ENCODE data around the gene FRS3.

FRS3 gene

GRCh38 chr6:41741625-41742490 is 37.8 kb downstream of the FRS3 start:
- DNase-seq, result no peak

GRCh38 chr6:41740366-41741162 is 39.1 kb downstream of the FRS3 start:
- no peak for DNase-seq

DNA sequence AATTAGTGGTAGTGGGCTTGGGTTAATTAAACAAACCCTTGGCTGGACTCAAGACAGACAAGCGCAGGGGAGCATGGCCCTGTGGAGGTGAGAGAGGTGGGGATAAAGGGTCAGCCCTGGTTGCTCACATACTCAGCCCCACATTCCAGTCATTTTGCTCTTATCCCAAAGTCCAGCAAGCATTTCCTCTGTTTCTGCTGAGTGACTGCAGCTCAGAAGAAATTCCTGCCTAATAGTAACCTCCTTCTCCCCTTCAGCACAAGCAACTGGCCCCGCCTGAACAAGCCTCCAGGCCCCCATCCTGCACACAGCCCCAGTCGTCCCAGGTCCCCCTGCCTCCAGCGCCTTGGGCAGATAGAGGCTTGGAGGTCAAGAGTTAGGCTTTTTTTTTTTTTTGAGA is 40.7 kb downstream of the FRS3 start:
- no peak for DNase-seq

GRCh38 chr6:41737591-41738130 is 42.0 kb downstream of the FRS3 start:
- DNase-seq, result no peak

GRCh38 chr6:41736800-41737555 is 42.7 kb downstream of the FRS3 start:
- no peak for DNase-seq

DNA sequence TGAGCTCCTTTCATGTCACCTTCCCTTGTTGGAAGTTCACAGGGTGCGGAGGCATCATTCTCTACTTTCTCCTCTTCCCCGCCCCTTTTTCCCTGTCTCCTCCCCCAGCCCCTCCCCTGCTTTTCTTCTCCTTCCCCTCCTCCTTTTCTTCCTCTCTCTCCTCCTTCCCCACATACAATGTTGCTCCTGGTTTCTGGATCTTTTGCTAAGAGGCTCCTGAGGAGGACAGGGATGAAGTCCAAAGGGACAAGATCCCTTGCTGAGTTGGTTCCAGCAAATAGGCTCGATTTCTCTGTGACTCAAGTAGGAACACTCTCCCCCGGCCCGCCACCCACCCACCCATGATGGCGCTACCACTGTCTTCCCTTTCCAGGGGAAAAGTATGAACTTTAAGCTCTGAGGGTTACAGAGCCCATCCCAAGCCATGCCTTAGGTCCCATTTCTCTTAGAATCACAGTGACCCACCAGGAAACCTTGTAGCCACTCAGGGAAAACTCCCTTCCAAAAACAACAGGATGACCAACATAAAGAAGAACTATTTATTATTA is 43.4 kb downstream of the FRS3 start:
- DNase-seq, result no peak

DNA sequence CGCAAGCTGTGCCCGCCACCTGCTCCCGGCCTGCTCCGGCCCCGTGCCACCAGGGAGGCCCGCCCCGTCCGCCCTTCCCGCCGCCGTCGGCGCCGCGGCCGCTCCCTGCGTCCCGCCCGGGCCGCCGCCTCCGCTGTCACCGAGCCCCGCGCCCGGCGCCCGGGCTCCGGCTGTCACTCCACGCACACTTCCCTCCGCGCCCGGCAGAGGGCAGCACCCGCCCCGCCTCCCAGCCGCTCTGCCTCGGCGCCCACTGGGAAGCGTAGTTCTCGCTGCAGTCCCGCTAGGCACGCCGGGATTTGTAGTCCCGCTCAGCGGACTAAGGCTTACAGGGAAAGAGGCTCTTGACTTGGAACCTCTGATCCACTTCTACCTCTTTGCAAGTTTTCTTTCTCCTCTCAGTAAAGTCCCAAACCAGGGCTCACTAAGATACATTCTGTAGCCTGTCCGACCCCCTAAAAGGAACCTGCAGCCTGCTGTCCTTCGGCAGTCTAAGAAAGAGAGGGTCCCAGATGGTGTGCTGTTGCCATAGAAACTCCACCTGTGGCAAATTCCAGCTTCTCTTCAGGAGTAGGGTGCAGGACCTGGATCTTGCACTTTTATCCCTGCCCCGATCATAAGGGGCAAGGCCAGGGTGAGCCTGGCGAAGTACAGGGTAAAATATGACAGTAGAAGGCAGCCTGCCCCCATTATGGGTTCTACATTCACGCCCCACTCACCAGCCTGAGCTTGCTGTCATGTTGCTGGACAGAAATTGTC is 44.1 kb downstream of the FRS3 start, which contains the start of gene TFEB:
TFEB (minus strand) TSS at position 182 of the 759 bp plus-strand sequence. CDS start 44,395 bp downstream, outside the sequence.
- no peak for DNase-seq

- no peak for DNase-seq
Observed at GRCh38 chr6:41734666-41735426, 44.9 kb downstream of the FRS3 start.

- peak; percentile 64 for DNase-seq
Observed at GRCh38 chr6:41733707-41734665, 45.7 kb downstream of the FRS3 start.

DNA sequence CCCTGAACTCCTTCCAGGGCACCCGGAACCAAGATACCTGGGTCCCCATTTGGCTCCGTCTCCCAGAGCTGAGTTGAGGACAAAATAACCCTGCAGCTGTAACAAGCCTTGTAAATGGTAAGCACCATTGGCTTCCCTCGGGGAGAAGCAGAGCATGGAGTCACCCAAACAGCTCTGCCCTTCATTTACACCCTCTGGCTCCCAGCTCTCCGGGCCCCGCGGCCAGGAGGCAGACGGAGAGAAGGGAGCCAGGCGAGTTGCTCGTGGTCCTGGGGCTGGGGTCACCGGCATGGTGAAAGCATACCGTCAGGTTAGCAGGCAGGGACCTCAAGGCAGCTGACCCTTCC is 46.4 kb downstream of the FRS3 start:
- no peak for DNase-seq

DNA sequence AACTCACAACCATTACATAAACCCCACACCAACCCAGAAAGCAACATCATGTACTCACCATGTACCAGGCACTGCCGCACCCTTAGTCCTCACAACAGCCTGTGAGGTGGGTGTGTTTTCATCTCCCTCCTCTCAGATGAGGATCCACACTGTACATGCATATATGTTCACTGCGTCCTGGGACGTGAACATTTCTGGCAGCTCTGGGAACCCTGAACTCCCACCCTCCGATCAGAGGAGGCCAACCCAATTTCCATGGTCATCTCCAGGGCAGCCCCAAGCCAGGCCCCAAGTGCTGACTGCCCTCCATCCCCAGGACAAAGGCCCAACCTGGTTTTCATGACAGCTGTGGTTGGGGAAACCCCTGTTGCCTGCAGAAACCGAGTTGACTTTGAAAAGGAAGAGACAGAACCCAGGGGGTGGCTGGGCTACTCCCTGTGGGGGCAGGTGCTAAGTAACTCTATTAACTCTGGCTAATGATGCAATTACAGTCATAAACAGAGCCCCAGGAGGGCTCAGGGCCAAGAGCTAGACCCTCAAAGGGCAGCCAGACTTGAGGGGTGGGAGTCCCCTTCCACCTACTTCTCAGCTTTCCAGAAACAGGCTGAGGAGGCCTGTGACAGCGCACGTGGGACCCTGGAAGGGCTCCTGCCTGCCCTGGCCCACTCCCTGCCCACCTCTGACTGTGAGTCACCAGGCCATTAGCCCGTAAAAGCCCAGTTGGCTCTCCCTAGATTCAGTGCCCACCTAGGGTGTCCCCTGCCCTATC is 46.9 kb downstream of the FRS3 start:
- DNase-seq, result peak; percentile 26

DNA sequence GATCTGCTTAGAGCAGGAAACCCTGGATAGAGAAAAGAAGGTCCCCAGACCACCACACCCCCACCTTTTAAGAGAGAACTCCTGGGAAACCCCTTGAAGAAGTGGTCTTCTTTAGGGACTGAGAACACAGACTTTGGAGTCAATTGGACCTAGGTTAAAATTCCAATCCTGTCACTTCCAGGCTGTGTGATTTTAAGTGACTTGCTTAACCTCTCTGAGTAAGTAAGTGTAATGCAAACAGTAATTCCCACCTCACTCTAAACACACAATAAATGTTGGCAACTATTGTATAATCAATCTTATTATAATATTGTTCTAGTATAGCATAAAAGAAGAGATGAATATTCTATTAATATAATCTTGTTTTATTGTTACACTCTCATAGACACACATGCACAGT is 47.6 kb downstream of the FRS3 start:
- no peak for DNase-seq

GRCh38 chr6:41731561-41732086 is 48.1 kb downstream of the FRS3 start:
- DNase-seq, result no peak

- no peak for DNase-seq
Observed at GRCh38 chr6:41730531-41731436, 48.9 kb downstream of the FRS3 start.

DNA sequence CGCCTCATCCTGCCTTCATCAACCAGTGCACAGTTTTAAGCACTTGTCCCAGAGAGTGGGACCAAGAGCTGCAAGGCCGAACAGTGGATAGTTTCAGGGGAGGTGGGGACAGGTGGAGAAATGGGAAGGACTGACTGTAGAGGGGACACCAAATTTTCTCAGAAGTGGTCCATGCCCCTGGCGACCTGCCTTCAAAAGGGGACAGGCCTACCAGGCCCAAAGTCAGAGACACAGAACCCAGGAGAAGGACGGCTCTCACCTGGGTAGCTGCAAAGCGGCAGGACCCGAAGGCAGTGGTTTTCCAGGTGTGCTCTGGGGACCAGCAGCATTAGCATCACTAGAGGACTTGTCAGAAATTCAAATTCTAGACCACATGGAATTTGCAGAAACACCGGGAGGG is 50.1 kb downstream of the FRS3 start:
- DNase-seq, result no peak

DNA sequence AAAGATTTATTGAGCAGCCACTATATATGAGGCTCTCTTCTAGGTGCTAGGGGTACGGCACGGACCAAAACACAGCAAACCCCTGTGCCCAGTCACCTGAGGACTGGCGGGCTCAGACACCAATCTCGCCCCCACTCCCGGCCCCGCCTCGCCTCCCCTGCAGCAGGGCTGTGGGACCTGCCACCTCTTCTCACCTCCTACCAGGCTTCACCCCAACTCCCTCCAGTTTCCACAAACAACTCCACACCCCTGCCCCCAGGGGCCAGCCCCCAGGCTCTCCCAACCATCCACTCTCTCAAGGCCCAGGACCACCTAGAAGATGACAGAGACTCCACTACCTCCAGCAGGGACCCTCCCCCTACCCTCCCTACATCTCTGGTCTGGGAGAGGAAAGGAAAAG is 50.7 kb downstream of the FRS3 start:
- DNase-seq, result no peak

GRCh38 chr6:41728073-41728936 is 51.4 kb downstream of the FRS3 start:
- peak; percentile 85 for DNase-seq
